Amygdala (tissue), 56 donors: Measurements from ENCODE around the gene SHC2.
"Not testable (repeated sequence)": the region's sequence is repeated elsewhere in the genome, so short reads cannot be mapped to it uniquely, and the experiment has no call there.

ENCODE experiments used
- DNase-seq, 56 donors: peaks; one replicate each; lab custom pipeline; 2025; lab: John Stamatoyannopoulos, UW

Gene SHC2

DNA sequence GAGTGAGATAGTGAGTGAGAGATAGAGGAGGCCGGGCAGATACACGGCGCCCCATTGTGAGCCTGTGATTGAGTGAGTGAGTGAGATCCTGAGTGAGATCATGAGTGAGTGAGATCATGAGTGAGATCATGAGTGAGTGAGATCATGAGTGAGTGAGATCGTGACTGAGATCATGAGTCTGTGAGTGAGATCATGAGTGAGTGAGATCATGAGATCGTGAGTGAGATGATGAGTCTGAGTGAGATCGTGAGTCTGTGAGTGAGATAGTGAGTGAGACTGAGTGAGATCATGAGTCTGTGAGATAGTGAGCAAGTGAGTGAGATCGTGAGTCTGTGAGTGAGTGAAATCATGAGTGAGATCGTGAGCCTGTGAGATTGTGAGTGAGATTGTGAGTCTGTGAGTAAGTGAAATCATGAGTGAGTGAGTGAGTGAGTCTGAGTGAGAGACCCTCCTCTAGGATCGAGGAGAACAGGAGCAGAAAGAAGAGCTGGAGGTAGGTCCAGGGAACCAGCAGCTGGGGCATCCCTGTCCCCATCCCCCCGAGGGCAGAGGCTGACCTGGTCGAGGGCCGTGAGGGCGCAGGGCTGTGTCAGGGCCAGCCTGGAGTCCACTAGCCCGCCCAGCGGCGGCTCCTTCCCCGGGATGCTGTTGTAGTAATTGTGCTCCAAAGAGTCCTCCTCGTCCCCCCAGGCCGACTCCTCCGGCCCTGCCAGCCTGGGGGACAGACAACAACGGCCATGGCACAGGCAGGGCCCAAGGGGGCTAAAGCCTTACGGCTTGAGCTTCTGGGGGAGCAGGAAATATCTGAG lies 26.5 kb downstream of the SHC2 start:
- no peak for DNase-seq

GRCh38 chr19:430701-431100 lies 30.1 kb downstream of the SHC2 start:
- no peak for DNase-seq

GRCh38 chr19:428149-428548 lies 32.7 kb downstream of the SHC2 start:
- DNase-seq = no peak

GRCh38 chr19:427675-428074 lies 33.2 kb downstream of the SHC2 start:
- DNase-seq = not testable (repeated sequence)

- peak in 14 of 56 donors; percentile 12 to 51 (median 33) for DNase-seq
These were observed 33.9 kb downstream of the SHC2 start for GRCh38 chr19:426725-427445.

DNA sequence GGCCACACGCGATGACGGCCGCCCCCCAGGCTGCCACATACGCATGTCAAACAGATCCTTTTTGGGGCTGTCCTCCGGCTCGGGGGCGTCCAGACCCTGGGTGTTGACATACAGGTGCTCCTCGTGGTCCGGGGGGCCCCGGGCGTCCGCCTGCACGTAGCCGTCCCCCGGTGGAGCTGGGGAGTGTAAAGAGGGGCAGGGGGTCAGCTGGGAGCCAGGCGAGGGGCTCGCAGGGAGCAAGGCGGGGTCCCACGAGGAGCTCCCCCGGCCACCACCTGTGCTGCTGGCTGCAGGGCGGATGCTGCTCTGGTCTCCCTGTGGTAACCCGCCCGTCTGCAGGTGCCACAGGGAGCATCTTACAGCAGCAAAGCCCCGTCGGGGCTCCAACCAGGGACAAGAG lies 35.8 kb downstream of the SHC2 start:
- DNase-seq = no peak

GRCh38 chr19:424546-424945 lies 36.3 kb downstream of the SHC2 start:
- DNase-seq = no peak

DNA sequence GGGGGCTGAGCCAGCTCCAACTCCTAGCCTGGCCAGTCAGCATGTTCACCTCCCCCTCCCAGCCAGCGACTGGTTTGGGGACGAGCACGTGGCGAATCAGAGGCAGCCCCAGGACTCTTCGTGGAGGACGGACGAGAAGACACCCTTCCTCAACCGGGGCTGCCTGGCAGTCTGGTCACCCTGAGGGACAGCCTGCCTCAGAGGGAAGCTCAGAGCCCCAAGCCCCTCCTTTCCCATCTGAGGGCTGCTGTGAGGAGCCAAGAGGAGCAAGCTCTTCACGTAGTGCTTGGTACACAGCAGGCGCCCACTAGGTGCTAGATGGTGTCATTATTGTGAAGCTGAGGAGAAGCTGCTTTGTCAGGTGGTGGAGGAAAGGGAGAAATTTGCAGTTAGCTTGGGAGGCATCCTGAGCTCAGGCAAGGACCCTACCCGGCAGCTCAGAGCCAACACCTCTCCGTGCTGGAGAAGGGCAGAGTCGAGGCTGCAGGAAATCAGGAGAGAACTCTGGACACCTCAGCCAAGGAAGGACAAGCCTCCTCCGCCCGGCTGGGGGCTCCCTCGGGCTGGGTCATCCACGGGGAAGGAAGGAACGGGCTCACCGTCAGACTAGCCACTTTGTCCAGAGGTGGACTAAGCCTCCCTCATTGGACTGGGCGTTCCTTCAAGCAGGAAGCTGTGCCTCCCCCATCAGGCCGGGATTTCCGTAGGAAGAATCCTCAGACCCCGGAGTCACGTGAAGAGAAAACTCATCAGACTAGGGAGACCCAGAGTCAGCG lies 37.0 kb downstream of the SHC2 start:
- DNase-seq = no peak

GRCh38 chr19:422917-423226 lies 38.0 kb downstream of the SHC2 start:
- not testable (repeated sequence) for DNase-seq

GRCh38 chr19:422213-422916 lies 38.5 kb downstream of the SHC2 start:
- DNase-seq = no peak

- DNase-seq = no peak
These were observed 40.9 kb downstream of the SHC2 start for GRCh38 chr19:419721-420515.

DNA sequence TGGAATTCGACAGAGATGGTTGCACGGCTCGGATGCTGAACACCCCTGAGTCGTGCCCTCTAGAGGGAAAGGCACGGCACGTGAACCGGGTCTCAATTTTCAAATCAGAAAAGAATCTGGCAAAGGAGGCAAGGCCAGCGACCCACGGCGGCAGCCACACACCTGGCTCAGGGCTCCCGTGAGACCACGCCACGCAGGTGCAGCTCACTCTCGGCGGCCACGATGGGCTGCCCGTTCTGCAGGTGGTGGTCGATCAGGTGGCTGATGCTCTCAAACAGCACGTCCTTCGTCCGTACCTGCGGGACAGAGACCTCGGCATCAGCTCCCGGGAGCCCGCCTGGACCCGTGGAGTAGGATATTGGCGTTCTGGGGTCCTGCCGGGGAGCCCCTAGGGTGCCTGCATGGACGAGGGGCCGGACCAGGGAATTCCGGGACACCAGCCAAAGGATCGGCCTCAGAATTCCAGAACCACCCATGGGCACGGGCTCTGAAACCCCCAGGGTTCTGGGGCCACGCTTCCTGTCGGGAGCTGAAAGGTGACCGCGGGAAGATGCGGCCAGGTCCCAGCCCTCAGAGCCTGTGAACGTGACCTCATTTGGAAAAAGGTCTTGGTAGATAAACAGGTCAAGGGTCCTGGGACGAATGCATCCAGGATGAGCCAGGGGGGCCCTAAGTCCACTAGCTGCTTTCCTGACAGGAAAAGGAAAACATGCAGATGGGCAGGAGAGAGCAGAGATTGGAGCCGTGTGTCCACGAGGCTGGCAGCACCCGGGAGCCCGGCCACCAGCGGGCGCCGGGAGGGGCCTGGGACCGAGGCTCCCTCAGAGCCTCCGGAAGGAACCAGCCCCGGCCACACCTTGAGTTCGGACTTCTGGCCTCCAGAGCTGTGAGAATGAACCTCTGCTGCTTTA lies 41.8 kb downstream of the SHC2 start:
- no peak for DNase-seq

GRCh38 chr19:416416-416815 lies 44.4 kb downstream of the SHC2 start:
- no peak for DNase-seq

GRCh38 chr19:415292-415691 lies 45.5 kb downstream of the SHC2 start:
- DNase-seq = no peak

DNA sequence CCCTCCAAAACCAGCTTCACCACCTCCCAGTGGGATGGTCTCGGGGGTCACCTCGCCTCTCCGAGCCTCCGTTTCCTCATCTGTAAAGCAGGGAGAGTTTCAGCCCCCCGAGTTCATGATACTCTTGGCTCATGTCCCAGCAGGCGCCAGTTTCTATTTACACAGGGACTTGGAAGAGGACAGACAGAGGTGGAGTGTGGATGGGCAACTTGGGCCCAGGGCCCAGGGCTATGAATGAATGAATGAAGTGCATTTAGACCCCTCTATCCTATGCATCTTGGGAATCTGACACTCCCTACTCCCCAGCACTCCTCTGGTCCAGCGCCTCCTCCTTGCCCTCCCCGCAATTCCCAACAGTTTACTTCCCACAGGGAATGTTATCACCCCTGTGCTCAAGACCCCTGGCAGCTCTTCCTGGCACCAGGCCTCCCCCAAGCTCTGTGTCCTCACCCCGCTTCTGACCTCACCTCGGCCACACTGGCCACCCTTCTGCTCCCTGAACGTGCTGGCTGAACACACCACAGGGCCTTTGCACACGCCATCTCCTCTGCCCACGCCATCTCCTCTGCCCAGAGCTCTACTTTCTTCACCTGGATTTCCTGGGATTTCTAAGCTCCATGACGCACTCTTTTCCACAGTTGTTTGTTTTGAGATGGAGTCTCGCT lies 46.9 kb downstream of the SHC2 start:
- no peak for DNase-seq

DNA sequence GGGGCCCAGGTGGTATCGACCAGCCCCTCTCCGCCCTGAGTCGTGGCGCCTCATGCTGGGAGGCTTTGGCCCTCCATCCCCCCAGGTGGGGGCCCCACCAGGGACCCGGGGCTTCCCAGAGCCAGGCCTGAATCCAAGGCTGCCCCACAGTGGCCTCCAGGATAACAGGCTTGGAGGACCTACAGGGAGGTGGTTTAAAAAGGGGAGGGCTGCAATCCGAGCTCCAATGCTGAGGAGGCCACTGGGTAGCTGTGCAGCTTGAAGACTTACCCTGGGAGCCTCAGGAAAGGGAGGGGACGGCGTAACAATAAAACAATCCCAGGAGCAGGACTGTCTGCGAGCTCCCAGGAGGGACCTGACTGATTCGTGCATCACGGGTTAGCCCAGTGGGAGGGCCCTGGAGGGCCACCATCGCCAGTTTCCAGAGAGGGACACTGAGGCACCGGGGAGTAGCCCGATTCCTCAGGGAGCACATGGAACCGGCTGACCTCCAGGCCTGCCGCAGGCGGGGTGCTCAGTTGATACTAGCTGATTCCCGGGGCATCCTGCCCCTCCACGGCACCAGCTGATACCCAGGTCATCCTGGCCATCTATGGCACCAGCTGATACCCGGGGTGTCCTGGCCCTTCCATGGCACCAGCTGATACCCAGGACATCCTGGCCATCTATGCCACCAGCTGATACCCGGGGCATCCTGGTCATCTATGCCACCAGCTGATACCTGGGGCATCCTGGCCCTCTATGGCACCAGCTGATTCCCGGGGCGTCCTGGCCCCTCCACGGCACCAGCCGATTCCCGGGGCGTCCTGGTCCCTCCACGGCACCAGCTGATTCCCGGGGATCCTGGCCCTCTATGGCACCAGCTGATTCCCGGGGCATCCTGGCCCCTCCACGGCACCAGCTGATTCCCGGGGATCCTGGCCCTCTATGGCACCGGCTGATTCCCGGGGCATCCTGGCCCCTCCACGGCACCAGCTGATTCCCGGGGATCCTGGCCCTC lies 48.2 kb downstream of the SHC2 start:
- DNase-seq = no peak

- DNase-seq = no peak
These were observed 49.0 kb downstream of the SHC2 start for GRCh38 chr19:411723-412355.
